Stimulated activated effector memory CD8-positive, alpha-beta T cell treated with anti-CD3 and anti-CD28 coated beads, Interleukin-12 subunit alpha, Interleukin-12 subunit beta, amount 100 ng/mL, for 72 hours (primary cell): ENCODE results near the gene TRIB2.

Source experiments
- ATAC-seq: fragments of 150-1000 bp; cut with Tn5 transposase; 2 replicates; pipeline ENCODE4 v1.10.0; 2021
- DNase-seq, 2 donors: peaks; one replicate each; pipeline ENCODE4 v3.0.0; 2021 to 2022; ENCODE audit warnings: low spot score in 2 of 2
- H3K27ac Mint-ChIP-seq: one replicate; pipeline ENCODE4 v1.8.0; 2022; ENCODE audit warnings: mild to moderate bottlenecking, mixed read lengths
- H3K36me3 Mint-ChIP-seq: one replicate; pipeline ENCODE4 v1.8.0; 2022; ENCODE audit warnings: mild to moderate bottlenecking, mixed read lengths
- H3K4me1 Mint-ChIP-seq: one replicate; pipeline ENCODE4 v1.8.0; 2022; ENCODE audit warnings: mixed read lengths
- H3K4me3 Mint-ChIP-seq: one replicate; pipeline ENCODE4 v1.8.0; 2022; ENCODE audit warnings: mild to moderate bottlenecking, mixed read lengths
- H3K9me3 Mint-ChIP-seq: one replicate; pipeline ENCODE4 v1.8.0; 2022; ENCODE audit warnings: mixed read lengths

TRIB2 gene

GRCh38 chr2:12767541-12767940 is 50.8 kb downstream of the TRIB2 start:
- Mint-ChIP-seq H3K9me3 (peaks cover 4% of the 10 kb centered on the region), H3K4me3 (no peak overlapping the region), H3K4me1 (no peaks in the 10 kb centered on the region), H3K27ac (no peak overlapping the region), H3K36me3 (no peaks in the 10 kb centered on the region)
- ATAC-seq = no peak
- no peak for DNase-seq

- Mint-ChIP-seq H3K4me3 (no peak overlapping the region), H3K36me3 (no peaks in the 10 kb centered on the region), H3K4me1 (no peaks in the 10 kb centered on the region), H3K27ac (no peak overlapping the region), H3K9me3 (peaks cover 4% of the 10 kb centered on the region)
- ATAC-seq (no peak), DNase-seq (no peak)
Observed at GRCh38 chr2:12767996-12768624, 51.4 kb downstream of the TRIB2 start.

- H3K36me3 Mint-ChIP-seq = no peaks in the 10 kb centered on the region
- H3K4me1 Mint-ChIP-seq = no peaks in the 10 kb centered on the region
- no peak for ATAC-seq
- no peak for DNase-seq
- H3K9me3 Mint-ChIP-seq = no peaks in the 10 kb centered on the region
- no peak overlapping the region for H3K4me3 Mint-ChIP-seq
- no peak overlapping the region for H3K27ac Mint-ChIP-seq
Observed at GRCh38 chr2:12769492-12770105, 52.9 kb downstream of the TRIB2 start.

GRCh38 chr2:12770300-12770968 is 53.7 kb downstream of the TRIB2 start:
- Mint-ChIP-seq H3K4me3 (no peak overlapping the region), H3K4me1 (no peaks in the 10 kb centered on the region), H3K36me3 (no peaks in the 10 kb centered on the region), H3K27ac (no peak overlapping the region), H3K9me3 (peaks cover 3% of the 10 kb centered on the region)
- ATAC-seq (no peak), DNase-seq (no peak)

- Mint-ChIP-seq H3K4me1 (no peaks in the 10 kb centered on the region), H3K9me3 (peaks cover 3% of the 10 kb centered on the region), H3K36me3 (no peaks in the 10 kb centered on the region), H3K4me3 (no peak overlapping the region), H3K27ac (no peak overlapping the region)
- ATAC-seq (no peak), DNase-seq (no peak)
Observed at GRCh38 chr2:12771154-12771553, 54.4 kb downstream of the TRIB2 start.

- Mint-ChIP-seq H3K27ac (no peak overlapping the region), H3K9me3 (peaks cover 3% of the 10 kb centered on the region), H3K36me3 (no peaks in the 10 kb centered on the region), H3K4me3 (no peak overlapping the region), H3K4me1 (no peaks in the 10 kb centered on the region)
- no peak for ATAC-seq
- no peak for DNase-seq
Observed at GRCh38 chr2:12773586-12774394, 57.1 kb downstream of the TRIB2 start.

GRCh38 chr2:12774395-12774727 is 57.6 kb downstream of the TRIB2 start:
- Mint-ChIP-seq H3K9me3 (peaks cover 3% of the 10 kb centered on the region), H3K36me3 (no peaks in the 10 kb centered on the region), H3K4me3 (no peak overlapping the region), H3K4me1 (no peaks in the 10 kb centered on the region), H3K27ac (no peak overlapping the region)
- DNase-seq (no peak), ATAC-seq (no peak)

GRCh38 chr2:12776521-12776961 is 59.8 kb downstream of the TRIB2 start:
- Mint-ChIP-seq H3K9me3 (peaks cover 3% of the 10 kb centered on the region), H3K27ac (no peak overlapping the region), H3K4me1 (peaks cover 7% of the 10 kb centered on the region), H3K36me3 (no peaks in the 10 kb centered on the region), H3K4me3 (no peak overlapping the region)
- no peak for ATAC-seq
- no peak for DNase-seq

- ATAC-seq = no peak
- no peaks in the 10 kb centered on the region for H3K36me3 Mint-ChIP-seq
- peaks cover 7% of the 10 kb centered on the region for H3K4me1 Mint-ChIP-seq
- no peak for DNase-seq
- peaks cover 3% of the 10 kb centered on the region for H3K9me3 Mint-ChIP-seq
- H3K4me3 Mint-ChIP-seq = no peak overlapping the region
- no peak overlapping the region for H3K27ac Mint-ChIP-seq
Observed at GRCh38 chr2:12778369-12778768, 61.6 kb downstream of the TRIB2 start.

GRCh38 chr2:12778811-12779579 is 62.3 kb downstream of the TRIB2 start:
- Mint-ChIP-seq H3K4me1 (peaks cover 7% of the 10 kb centered on the region), H3K27ac (no peak overlapping the region), H3K36me3 (no peaks in the 10 kb centered on the region), H3K9me3 (peaks cover 3% of the 10 kb centered on the region), H3K4me3 (no peak overlapping the region)
- DNase-seq (no peak), ATAC-seq (no peak)

GRCh38 chr2:12781329-12781728 is 64.6 kb downstream of the TRIB2 start:
- Mint-ChIP-seq H3K9me3 (no peaks in the 10 kb centered on the region), H3K36me3 (no peaks in the 10 kb centered on the region), H3K4me1 (peaks cover 7% of the 10 kb centered on the region), H3K27ac (no peak overlapping the region), H3K4me3 (no peak overlapping the region)
- no peak for ATAC-seq
- no peak for DNase-seq

GRCh38 chr2:12787891-12788801 is 71.4 kb downstream of the TRIB2 start:
- no peak for DNase-seq
- Mint-ChIP-seq H3K36me3 (no peaks in the 10 kb centered on the region), H3K4me3 (no peak overlapping the region), H3K9me3 (no peaks in the 10 kb centered on the region), H3K4me1 (no peaks in the 10 kb centered on the region), H3K27ac (no peak overlapping the region)
- no peak for ATAC-seq

- no peaks in the 10 kb centered on the region for H3K9me3 Mint-ChIP-seq
- no peak overlapping the region for H3K27ac Mint-ChIP-seq
- H3K4me1 Mint-ChIP-seq = no peaks in the 10 kb centered on the region
- H3K36me3 Mint-ChIP-seq = no peaks in the 10 kb centered on the region
- DNase-seq (no peak), ATAC-seq (no peak)
- H3K4me3 Mint-ChIP-seq = no peak overlapping the region
Observed at GRCh38 chr2:12791906-12792305, 75.2 kb downstream of the TRIB2 start.
